ENCODE data around the gene RAB24. TPM values are rescaled to one million over a fixed set of nuclear protein-coding genes. Genes with fewer than 3 reads are reported as not detected.
A peak's percentile ranks its signal among the peaks of the same experiment; 100 is the strongest.

RAB24 gene
- polyA plus RNA-seq, 1 donor (not counting 4 experiments of a cell fraction or from before 2014, with no cell fraction given) = 22.4 TPM

- TF ChIP-seq CTCF (optimal IDR thresholded peaks at IDR 0.05 in 1 of 3, IDR thresholded peaks at IDR 0.05 in 1 of 3, conservative IDR thresholded peaks at IDR 0.05 in 1 of 3; ENCODE audit: extremely low read depth in 1 of 3, insufficient read depth in 2 of 3, low read length in 3 of 3) (no peak), EZH2 (IDR thresholded peaks at IDR 0.05; ENCODE audit: low read length) (no peak)
- H3K9me1 ChIP-seq (ENCODE audit: control insufficient read depth, extremely low read depth, insufficient read depth, low read length) = peaks cover 10% of the 10 kb centered on the region
- no peak overlapping the region for H3K4me3 ChIP-seq (ENCODE audit: control insufficient read depth in 2 of 3, extremely low read depth in 1 of 3, insufficient read depth in 2 of 3, low read depth in 1 of 3, low read length in 3 of 3)
- peaks cover 14 to 19% of the 10 kb centered on the region in 2 experiments for H3K36me3 ChIP-seq (ENCODE audit: control insufficient read depth in 2 of 2, extremely low read depth in 1 of 2, insufficient read depth in 2 of 2, low read length in 2 of 2)
- no peak overlapping the region for H3K9ac ChIP-seq (ENCODE audit: control insufficient read depth, extremely low read depth, insufficient read depth, low read length)
- H3K79me2 ChIP-seq (ENCODE audit: control insufficient read depth, insufficient read depth, low read length) = peaks cover 11% of the 10 kb centered on the region
- H3K4me1 ChIP-seq (ENCODE audit: control insufficient read depth, extremely low read depth, insufficient read depth, low read length) = peaks cover 31% of the 10 kb centered on the region
- peak overlapping the region; percentile 17 for H3K27ac ChIP-seq (ENCODE audit: control insufficient read depth, insufficient read depth, low read length)
- FAIRE-seq (no peak), DNase-seq (ENCODE audit: low read depth, low spot score) (no peak)
- no peak overlapping the region for H2AFZ ChIP-seq (ENCODE audit: control insufficient read depth, low read length)
- no peaks in the 10 kb centered on the region for H3K9me3 ChIP-seq (ENCODE audit: control insufficient read depth, low read depth, low read length)
- dilution Hi-C loops (cut with MboI; ENCODE audit: extremely low pct_ligation_motif_present, low sequenced_read_pairs) = no loop called here
- peaks cover 7% of the 10 kb centered on the region for H4K20me1 ChIP-seq (ENCODE audit: control insufficient read depth, extremely low read depth, insufficient read depth, low read length)
- no peaks in the 10 kb centered on the region for H3K27me3 ChIP-seq (ENCODE audit: control insufficient read depth, extremely low read depth, insufficient read depth, low read length)
- H3K4me2 ChIP-seq (ENCODE audit: control insufficient read depth, extremely low read depth, insufficient read depth, low read depth, low read length) = no peak overlapping the region
These were observed 3.8 kb downstream of the RAB24 start for GRCh38 chr5:177299697-177300096.

- Histone ChIP-seq H3K4me1 (ENCODE audit: control insufficient read depth, extremely low read depth, insufficient read depth, low read length) (peaks cover 31% of the 10 kb centered on the region), H2AFZ (ENCODE audit: control insufficient read depth, low read length) (no peak overlapping the region), H3K9ac (ENCODE audit: control insufficient read depth, extremely low read depth, insufficient read depth, low read length) (no peak overlapping the region), H3K4me3 (ENCODE audit: control insufficient read depth in 2 of 3, extremely low read depth in 1 of 3, insufficient read depth in 2 of 3, low read depth in 1 of 3, low read length in 3 of 3) (no peak overlapping the region), H3K4me2 (ENCODE audit: control insufficient read depth, extremely low read depth, insufficient read depth, low read depth, low read length) (no peak overlapping the region), H3K27me3 (ENCODE audit: control insufficient read depth, extremely low read depth, insufficient read depth, low read length) (no peaks in the 10 kb centered on the region), H3K79me2 (ENCODE audit: control insufficient read depth, insufficient read depth, low read length) (no peaks in the 10 kb centered on the region), H4K20me1 (ENCODE audit: control insufficient read depth, extremely low read depth, insufficient read depth, low read length) (peaks cover 7% of the 10 kb centered on the region), H3K9me1 (ENCODE audit: control insufficient read depth, extremely low read depth, insufficient read depth, low read length) (peaks cover 10% of the 10 kb centered on the region), H3K27ac (ENCODE audit: control insufficient read depth, insufficient read depth, low read length) (no peak overlapping the region), H3K9me3 (ENCODE audit: control insufficient read depth, low read depth, low read length) (no peaks in the 10 kb centered on the region), H3K36me3 (ENCODE audit: control insufficient read depth in 2 of 2, extremely low read depth in 1 of 2, insufficient read depth in 2 of 2, low read length in 2 of 2) (peaks cover 26 to 27% of the 10 kb centered on the region in 2 experiments)
- FAIRE-seq = no peak
- TF ChIP-seq EZH2 (IDR thresholded peaks at IDR 0.05; ENCODE audit: low read length) = no peak
- no peak for TF ChIP-seq CTCF (optimal IDR thresholded peaks at IDR 0.05 in 1 of 3, IDR thresholded peaks at IDR 0.05 in 1 of 3, conservative IDR thresholded peaks at IDR 0.05 in 1 of 3; ENCODE audit: extremely low read depth in 1 of 3, insufficient read depth in 2 of 3, low read length in 3 of 3)
- dilution Hi-C loops (cut with MboI; ENCODE audit: extremely low pct_ligation_motif_present, low sequenced_read_pairs) = no loop called here
- no peak for DNase-seq (ENCODE audit: low read depth, low spot score)
These were observed 5.6 kb downstream of the RAB24 start for GRCh38 chr5:177297922-177298321.
